Embryonic facial prominence (tissue), 1 donor: Measurements from ENCODE around the gene KIAA0319L.
"Not testable (repeated sequence)": the region's sequence is repeated elsewhere in the genome, so short reads cannot be mapped to it uniquely, and the experiment has no call there.

ENCODE experiments used
- DNase-seq: peaks from one replicate; pipeline ENCODE4 v3.0.0-alpha.2; 2016; ENCODE audit errors: extremely low spot score

Gene KIAA0319L

GRCh38 chr1:35488336-35488735 is 68.9 kb downstream of the KIAA0319L start:
- DNase-seq = no peak

- no peak for DNase-seq
Observed at GRCh38 chr1:35486858-35487408, 70.3 kb downstream of the KIAA0319L start.

GRCh38 chr1:35481229-35481628 is 76.0 kb downstream of the KIAA0319L start:
- DNase-seq = no peak

GRCh38 chr1:35477870-35478269 is 79.3 kb downstream of the KIAA0319L start:
- no peak for DNase-seq

- DNase-seq = no peak
Observed at GRCh38 chr1:35475856-35476674, 81.1 kb downstream of the KIAA0319L start.

- DNase-seq = no peak
Observed at GRCh38 chr1:35475356-35475755, 81.8 kb downstream of the KIAA0319L start.

GRCh38 chr1:35473216-35473615 is 84.0 kb downstream of the KIAA0319L start:
- DNase-seq = not testable (repeated sequence)

GRCh38 chr1:35470977-35471613 is 86.1 kb downstream of the KIAA0319L start:
- no peak for DNase-seq

- no peak for DNase-seq
Observed at GRCh38 chr1:35466120-35466519, 91.1 kb downstream of the KIAA0319L start.

GRCh38 chr1:35463749-35464148 is 93.5 kb downstream of the KIAA0319L start:
- not testable (repeated sequence) for DNase-seq

- DNase-seq = no peak
Observed at GRCh38 chr1:35463232-35463631, 94.0 kb downstream of the KIAA0319L start.

- no peak for DNase-seq
Observed at GRCh38 chr1:35461966-35462651, 95.1 kb downstream of the KIAA0319L start.

- DNase-seq = no peak
Observed at GRCh38 chr1:35460796-35461195, 96.4 kb downstream of the KIAA0319L start.

- no peak for DNase-seq
Observed at GRCh38 chr1:35454616-35455015, 102.6 kb downstream of the KIAA0319L start.

GRCh38 chr1:35454176-35454575 is 103.0 kb downstream of the KIAA0319L start:
- no peak for DNase-seq

- DNase-seq = no peak
Observed at GRCh38 chr1:35453031-35453430, 104.2 kb downstream of the KIAA0319L start.

GRCh38 chr1:35452106-35452774 is 105.0 kb downstream of the KIAA0319L start:
- DNase-seq = no peak

- peak; percentile 13 for DNase-seq
Observed at GRCh38 chr1:35451125-35451528, 106.1 kb downstream of the KIAA0319L start.

- no peak for DNase-seq
Observed at GRCh38 chr1:35449334-35450008, 107.7 kb downstream of the KIAA0319L start.

- no peak for DNase-seq
Observed at GRCh38 chr1:35448344-35448801, 108.8 kb downstream of the KIAA0319L start.

GRCh38 chr1:35447278-35447677 is 109.9 kb downstream of the KIAA0319L start:
- DNase-seq = no peak
